GM12878 (cell line): ENCODE data around the gene GJA10.

ENCODE experiments used
- MYC ChIP-seq: IDR thresholded peaks from 2 replicates; pipeline ENCODE4 v1.6.1; 2011; ENCODE audit warnings: mild to moderate bottlenecking, low read length, moderate library complexity, inconsistent platforms; ENCODE audit not compliant: insufficient read depth, insufficient replicate concordance, insufficient read length, severe bottlenecking
- RAD51 ChIP-seq: fragments of 450-650 bp; IDR thresholded peaks from 2 replicates; pipeline ENCODE4 v1.6.1; 2016; ENCODE audit warnings: moderate library complexity, mild to moderate bottlenecking, inconsistent platforms
- TAF1 ChIP-seq: IDR thresholded peaks from 2 replicates; pipeline ENCODE4 v1.6.1; 2011; ENCODE audit warnings: mild to moderate bottlenecking, low read depth, low read length, borderline replicate concordance
- TBL1XR1 ChIP-seq: IDR thresholded peaks from 2 replicates; pipeline ENCODE4 v1.6.1; 2012; ENCODE audit warnings: low read depth, low read length, improper control_type of control experiment
- YY1 ChIP-seq: IDR thresholded peaks from 2 replicates; pipeline ENCODE4 v1.6.1; 2011; ENCODE audit warnings: low read depth, mild to moderate bottlenecking, low read length
- TF ChIP-seq, protein P1 (sequence below), 3 experiments: IDR thresholded peaks in 2 of 3; conservative IDR thresholded peaks in 1 of 3; 2 replicates each; pipeline ENCODE4 v1.5.1; 2011; ENCODE audit warnings: low read depth in 3 of 3, low read length in 3 of 3, mild to moderate bottlenecking in 3 of 3, control low read depth in 2 of 3, moderate library complexity in 2 of 3, inconsistent platforms in 1 of 3, mixed read lengths in 1 of 3; ENCODE audit not compliant: control insufficient read depth in 2 of 3, insufficient read depth in 1 of 3; ENCODE audit errors: extremely low read depth in 1 of 3

GRCh38 chr6:89941763-89942497 is 47.7 kb downstream of the GJA10 start:
- TF ChIP-seq YY1 (no peak), RAD51 (no peak), TAF1 (no peak), MYC (no peak), TBL1XR1 (no peak)
- TF ChIP-seq, protein P1, sequence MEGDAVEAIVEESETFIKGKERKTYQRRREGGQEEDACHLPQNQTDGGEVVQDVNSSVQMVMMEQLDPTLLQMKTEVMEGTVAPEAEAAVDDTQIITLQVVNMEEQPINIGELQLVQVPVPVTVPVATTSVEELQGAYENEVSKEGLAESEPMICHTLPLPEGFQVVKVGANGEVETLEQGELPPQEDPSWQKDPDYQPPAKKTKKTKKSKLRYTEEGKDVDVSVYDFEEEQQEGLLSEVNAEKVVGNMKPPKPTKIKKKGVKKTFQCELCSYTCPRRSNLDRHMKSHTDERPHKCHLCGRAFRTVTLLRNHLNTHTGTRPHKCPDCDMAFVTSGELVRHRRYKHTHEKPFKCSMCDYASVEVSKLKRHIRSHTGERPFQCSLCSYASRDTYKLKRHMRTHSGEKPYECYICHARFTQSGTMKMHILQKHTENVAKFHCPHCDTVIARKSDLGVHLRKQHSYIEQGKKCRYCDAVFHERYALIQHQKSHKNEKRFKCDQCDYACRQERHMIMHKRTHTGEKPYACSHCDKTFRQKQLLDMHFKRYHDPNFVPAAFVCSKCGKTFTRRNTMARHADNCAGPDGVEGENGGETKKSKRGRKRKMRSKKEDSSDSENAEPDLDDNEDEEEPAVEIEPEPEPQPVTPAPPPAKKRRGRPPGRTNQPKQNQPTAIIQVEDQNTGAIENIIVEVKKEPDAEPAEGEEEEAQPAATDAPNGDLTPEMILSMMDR (IDR thresholded peaks at IDR 0.05 in 2 of 3, conservative IDR thresholded peaks at IDR 0.05 in 1 of 3; ENCODE audit: control insufficient read depth in 2 of 3, extremely low read depth in 1 of 3, insufficient read depth in 1 of 3, low read depth in 3 of 3, low read length in 3 of 3): no peak
